GM03348 (cell line): ENCODE results near the gene TRAPPC11.
"Not testable (repeated sequence)": the region's sequence is repeated elsewhere in the genome, so short reads cannot be mapped to it uniquely, and the experiment has no call there.

Source experiments
- DNase-seq: peaks from one replicate; pipeline ENCODE4 v3.0.0; 2012; ENCODE audit warnings: low spot score

TRAPPC11 gene

GRCh38 chr4:183659029-183659871 is at the start of gene TRAPPC11, which contains the start of gene RWDD4:
TSS of gene TRAPPC11 (plus strand) at chr4:183659293. CDS start at chr4:183663868, 4,575 bp downstream.
TSS of gene RWDD4 (minus strand) at chr4:183659185. CDS start at chr4:183658952, 233 bp downstream.
- DNase-seq, result peak; percentile 99

GRCh38 chr4:183610033-183610432 is 49.1 kb upstream of the TRAPPC11 start:
- DNase-seq, result peak; percentile 23

- DNase-seq, result peak; percentile 20
These were observed 48.5 kb upstream of the TRAPPC11 start for GRCh38 chr4:183610613-183611012.

- DNase-seq, result no peak
These were observed 47.8 kb upstream of the TRAPPC11 start for GRCh38 chr4:183611210-183611830.

- DNase-seq, result no peak
These were observed 46.5 kb upstream of the TRAPPC11 start for GRCh38 chr4:183612329-183613250.

- DNase-seq, result no peak
These were observed 42.0 kb upstream of the TRAPPC11 start for GRCh38 chr4:183617075-183617474.

GRCh38 chr4:183618681-183619080 is 40.4 kb upstream of the TRAPPC11 start:
- peak; percentile 42 for DNase-seq

GRCh38 chr4:183620421-183620820 is 38.7 kb upstream of the TRAPPC11 start:
- no peak for DNase-seq

- DNase-seq, result no peak
These were observed 37.2 kb upstream of the TRAPPC11 start for GRCh38 chr4:183621875-183622274.

- no peak for DNase-seq
These were observed 34.5 kb upstream of the TRAPPC11 start for GRCh38 chr4:183624548-183624947.

- no peak for DNase-seq
These were observed 32.9 kb upstream of the TRAPPC11 start for GRCh38 chr4:183626168-183626567.

- not testable (repeated sequence) for DNase-seq
These were observed 31.8 kb upstream of the TRAPPC11 start for GRCh38 chr4:183627286-183627685.

- no peak for DNase-seq
These were observed 31.0 kb upstream of the TRAPPC11 start for GRCh38 chr4:183627979-183628588.

GRCh38 chr4:183631577-183632198 is 27.4 kb upstream of the TRAPPC11 start:
- no peak for DNase-seq

- DNase-seq, result no peak
These were observed 26.4 kb upstream of the TRAPPC11 start for GRCh38 chr4:183632689-183633088.

GRCh38 chr4:183633476-183634400 is 25.4 kb upstream of the TRAPPC11 start:
- peak; percentile 29 for DNase-seq

GRCh38 chr4:183635321-183635720 is 23.8 kb upstream of the TRAPPC11 start:
- DNase-seq, result no peak

GRCh38 chr4:183635741-183636140 is 23.4 kb upstream of the TRAPPC11 start:
- DNase-seq, result no peak

- no peak for DNase-seq
These were observed 22.6 kb upstream of the TRAPPC11 start for GRCh38 chr4:183636503-183636902.

- DNase-seq, result no peak
These were observed 22.2 kb upstream of the TRAPPC11 start for GRCh38 chr4:183636923-183637322.
